ENCODE data around the gene TTLL11. TPM values are rescaled to one million over a fixed set of nuclear protein-coding genes. Genes with fewer than 3 reads are reported as not detected.

TTLL11 gene
- total and polyA plus RNA-seq, 2 of the 8 experiments (the other 6 are each of a cell fraction or from before 2014, with no cell fraction given) = 0.56 to 0.80 TPM

- CTCF ChIA-PET (ENCODE audit: partially characterized antibody) = interaction anchor here (1.2 kb wide), 1 partner anchor 373 kb away, joined by 3 read pairs; no protein-coding TSS in a partner anchor
- H3K4me3 ChIP-seq (ENCODE audit: extremely low read depth in 1 of 4, insufficient read depth in 2 of 4, low read depth in 3 of 4, low read length in 4 of 4) = no peak overlapping the region
These were observed 63.2 kb downstream of the TTLL11 start for GRCh38 chr9:122029898-122030297.

More at GRCh38 chr9:122029898-122030297, 63.2 kb downstream of the TTLL11 start:
- Histone ChIP-seq H3K79me2 (ENCODE audit: control insufficient read depth in 1 of 2, insufficient read depth in 2 of 2, low read length in 2 of 2) (no peaks in the 10 kb centered on the region), H3K79me1 (ENCODE audit: low read depth, low read length) (no peaks in the 10 kb centered on the region), H3K27me3 (replicated peaks in 1 of 4; ENCODE audit: control insufficient read depth in 3 of 4, extremely low read depth in 1 of 4, insufficient read depth in 3 of 4, low read length in 3 of 4) (no peaks in the 10 kb centered on the region; a peak in 1 of 7 replicates), H3K56ac (replicated peaks; ENCODE audit: insufficient read length, low read depth, low read length) (no peak overlapping the region), H2BK5ac (ENCODE audit: low read depth, low read length) (no peak overlapping the region), H3K18ac (ENCODE audit: extremely low read depth, low read length) (no peak overlapping the region), H3K14ac (ENCODE audit: insufficient read length) (no peak overlapping the region), H2BK15ac (ENCODE audit: low read length) (no peak overlapping the region), H3K23me2 (ENCODE audit: low read depth, low read length) (no peaks in the 10 kb centered on the region), H4K20me1 (replicated peaks in 1 of 2; ENCODE audit: control insufficient read depth in 1 of 2, insufficient read depth in 2 of 2, low read length in 2 of 2) (no peaks in the 10 kb centered on the region), H3K23ac (ENCODE audit: insufficient read length) (no peak overlapping the region), H3K27ac (ENCODE audit: low read depth, low read length) (no peak overlapping the region), H2BK20ac (ENCODE audit: low read length) (no peak overlapping the region), H3K4me1 (replicated peaks in 1 of 4; ENCODE audit: control insufficient read depth in 3 of 4, insufficient read depth in 4 of 4, low read length in 3 of 4) (no peaks in the 10 kb centered on the region; a peak in 1 of 7 replicates), H2BK120ac (replicated peaks; ENCODE audit: low read depth, low read length) (no peak overlapping the region), H3K9me3 (ENCODE audit: insufficient read depth in 2 of 2, low read depth in 1 of 2, low read length in 1 of 2) (no peaks in the 10 kb centered on the region), H4K5ac (ENCODE audit: insufficient read length, low read depth, low read length) (no peak overlapping the region), H2AFZ (ENCODE audit: low read length) (no peak overlapping the region), H3K9ac (replicated peaks in 1 of 4; ENCODE audit: extremely low read depth in 1 of 4, low read depth in 3 of 4, low read length in 3 of 4) (no peak overlapping the region), H4K8ac (ENCODE audit: extremely low read depth, insufficient read depth, low read length) (no peak overlapping the region), H4K91ac (replicated peaks; ENCODE audit: insufficient read length, low read length) (no peak overlapping the region), H3K4me2 (ENCODE audit: insufficient read depth in 1 of 2, low read depth in 2 of 2, low read length in 2 of 2) (no peak overlapping the region), H2AK5ac (ENCODE audit: low read depth, low read length) (no peak overlapping the region), H2BK12ac (ENCODE audit: low read depth, low read length) (no peak overlapping the region; the same call in 1 of the 2 replicates), H3K4ac (replicated peaks; ENCODE audit: insufficient read length, low read depth, low read length) (no peak overlapping the region), H3K36me3 (ENCODE audit: control insufficient read depth in 2 of 4, insufficient read depth in 4 of 4, low read length in 3 of 4) (no peaks in the 10 kb centered on the region)
- DNase-seq (ENCODE audit: low read depth in 1 of 2, low spot score in 2 of 2) (no peak), FAIRE-seq (no peak)
- TF ChIP-seq NRF1 (IDR thresholded peaks at IDR 0.05; ENCODE audit: low read depth, low read length) (no peak), RFX5 (IDR thresholded peaks at IDR 0.05; ENCODE audit: borderline replicate concordance, low read depth, low read length) (0 out of 2 replicates have a peak, but pooled peaks have one; percentile 26), TBP (IDR thresholded peaks at IDR 0.05; ENCODE audit: low read depth, low read length) (no peak), SAP30 (IDR thresholded peaks at IDR 0.05; ENCODE audit: insufficient read depth, insufficient replicate concordance, low read length) (no peak), TCF12 (IDR thresholded peaks at IDR 0.05; ENCODE audit: low read depth, low read length) (no peak)
- POLR2A ChIA-PET (ENCODE audit: partially characterized antibody) = interaction anchor here (0.7 kb wide), 1 partner anchor 571 kb away, joined by 3 read pairs; no protein-coding TSS in a partner anchor
- 94% methylated on average over 3 of the region's 3 CpGs; no CpG with 5 or more reads in 1 of the 2 experiments for WGBS, 2 experiments (ENCODE audit: extremely low coverage in 1 of 2, insufficient coverage in 1 of 2, insufficient read length in 1 of 2, insufficient replicate concordance in 2 of 2, low coverage in 1 of 2, low lambda C conversion rate in 2 of 2, missing lambda C conversion rate in 1 of 2)

Data from H1 (cell line).